HG02840 (cell line): ENCODE measurements around the gene PTPRK.

ENCODE experiments used
- ATAC-seq: cut with Tn5 transposase; IDR thresholded peaks from one replicate; pipeline ENCODE4 v1.9.1; 2021; ENCODE audit warnings: mild to moderate bottlenecking, moderate library complexity, moderate number of reproducible peaks; ENCODE audit not compliant: unreplicated experiment, low FRiP score

The PTPRK gene

GRCh38 chr6:128357392-128358130 is 162.8 kb downstream of the PTPRK start:
- no peak for ATAC-seq

GRCh38 chr6:128352366-128352765 is 168.0 kb downstream of the PTPRK start:
- no peak for ATAC-seq

- ATAC-seq: no peak
These were observed 169.2 kb downstream of the PTPRK start for GRCh38 chr6:128351255-128351514.

- no peak for ATAC-seq
These were observed 169.8 kb downstream of the PTPRK start for GRCh38 chr6:128350416-128351254.

GRCh38 chr6:128347123-128347522 is 173.3 kb downstream of the PTPRK start:
- ATAC-seq: no peak

- ATAC-seq: no peak
These were observed 173.8 kb downstream of the PTPRK start for GRCh38 chr6:128346569-128346968.

GRCh38 chr6:128345278-128345677 is 175.1 kb downstream of the PTPRK start:
- ATAC-seq: no peak

GRCh38 chr6:128343706-128344105 is 176.7 kb downstream of the PTPRK start:
- ATAC-seq: no peak

GRCh38 chr6:128339635-128340450 is 180.6 kb downstream of the PTPRK start:
- ATAC-seq: no peak

- ATAC-seq: no peak
These were observed 182.8 kb downstream of the PTPRK start for GRCh38 chr6:128337619-128338018.

- ATAC-seq: no peak
These were observed 183.8 kb downstream of the PTPRK start for GRCh38 chr6:128336436-128337095.

GRCh38 chr6:128335963-128336362 is 184.4 kb downstream of the PTPRK start:
- no peak for ATAC-seq

GRCh38 chr6:128333581-128334223 is 186.7 kb downstream of the PTPRK start:
- ATAC-seq: no peak

GRCh38 chr6:128327890-128328289 is 192.5 kb downstream of the PTPRK start:
- ATAC-seq: peak; percentile 73

- no peak for ATAC-seq
These were observed 197.4 kb downstream of the PTPRK start for GRCh38 chr6:128323011-128323410.

- no peak for ATAC-seq
These were observed 200.5 kb downstream of the PTPRK start for GRCh38 chr6:128319946-128320345.

GRCh38 chr6:128319157-128319556 is 201.2 kb downstream of the PTPRK start:
- no peak for ATAC-seq

GRCh38 chr6:128316258-128316929 is 204.0 kb downstream of the PTPRK start:
- ATAC-seq: no peak

GRCh38 chr6:128314190-128314589 is 206.2 kb downstream of the PTPRK start:
- no peak for ATAC-seq
